GM12878 (cell line): ENCODE data around the gene C2orf68. TPM values are rescaled to one million over a fixed set of nuclear protein-coding genes. Genes with fewer than 3 reads are reported as not detected.
A peak's percentile ranks its signal among the peaks of the same experiment; 100 is the strongest.

Source experiments
- ATAC-seq: fragments of 200-7000 bp; cut with Tn5 transposase; 3 replicates; pipeline ENCODE4 v1.9.1; 2020; ENCODE audit warnings: mild to moderate bottlenecking, moderate library complexity
- BruUV-seq: library from RNA; stranded (reverse); fragments of 400-500 nt; replicated peaks from 2 replicates; lab custom pipeline; 2021; lab: Mats Ljungman, UMichigan
- CTCF ChIA-PET: fragments of 300-600 bp; sonication (Branson Sonifier 250); formaldehyde crosslinking; extraction: SDS; loops from one replicate; lab custom pipeline; 2021; ENCODE audit warnings: inconsistent platforms; lab: Yijun Ruan, JAX
- POLR2A ChIA-PET: fragments of 350-600 bp; formaldehyde crosslinking; extraction: SDS; loops from one replicate; lab custom pipeline; 2021; ENCODE audit warnings: inconsistent platforms; lab: Charles Lee
- RAD21 ChIA-PET: fragments of 300-600 bp; sonication (Branson Sonifier 250); formaldehyde crosslinking; loops from one replicate; lab custom pipeline; 2023; ENCODE audit warnings: antibody characterized with exemption; ENCODE audit not compliant: unreplicated experiment; lab: Charles Lee
- SMC1A ChIA-PET: fragments of 300-600 bp; sonication (Branson Sonifier 250); formaldehyde crosslinking; loops from one replicate; lab custom pipeline; 2023; ENCODE audit not compliant: unreplicated experiment, uncharacterized antibody; lab: Charles Lee
- DNase-seq: peaks from one replicate; pipeline ENCODE4 v3.0.0-alpha.2; 2011; ENCODE audit warnings: low read depth, low spot score
- FAIRE-seq: peaks from 3 replicates; lab custom pipeline; 2011; peaks lifted over from hg19 to GRCh38; lab: Jason Lieb, UNC
- H2AFZ ChIP-seq: 2 replicates; pipeline ENCODE4 v1.6.0; 2011; ENCODE audit warnings: low read depth, low read length, control low read depth; ENCODE audit not compliant: control insufficient read depth
- H3K27ac ChIP-seq: 2 replicates; pipeline ENCODE4 v1.5.1; 2011; ENCODE audit warnings: control low read depth; ENCODE audit not compliant: control insufficient read depth, insufficient read depth
- H3K27me3 ChIP-seq, 2 experiments: replicated peaks in 1 of 2; 2 replicates each; pipeline versions ENCODE4 v1.6.0 to v1.6.1; 2011; ENCODE audit warnings: low read length in 1 of 2; ENCODE audit not compliant: control insufficient read depth in 2 of 2, insufficient read depth in 2 of 2
- H3K36me3 ChIP-seq, 2 experiments: 2 replicates each; pipeline ENCODE4 v1.5.1; 2011; ENCODE audit warnings: low read length in 1 of 2; ENCODE audit not compliant: control insufficient read depth in 2 of 2, insufficient read depth in 2 of 2
- H3K4me1 ChIP-seq: 2 replicates; pipeline ENCODE4 v1.6.1; 2011; ENCODE audit warnings: mild to moderate bottlenecking, low read length, moderate library complexity, mixed read lengths; ENCODE audit not compliant: control insufficient read depth, insufficient read depth
- H3K4me2 ChIP-seq: 2 replicates; pipeline ENCODE4 v1.6.0; 2011; ENCODE audit warnings: control low read depth; ENCODE audit not compliant: control insufficient read depth, insufficient read depth
- H3K4me3 ChIP-seq: fragments of 200-600 bp; sonication (generic); 2 replicates; pipeline ENCODE4 v1.5.1; 2016
- H3K79me2 ChIP-seq: 2 replicates; pipeline ENCODE4 v1.6.0; 2011; ENCODE audit warnings: low read length; ENCODE audit not compliant: control insufficient read depth, insufficient read depth
- H3K9ac ChIP-seq: 2 replicates; pipeline ENCODE4 v1.8.0; 2011; ENCODE audit warnings: low read length, control low read depth, mixed read lengths; ENCODE audit not compliant: control insufficient read depth, insufficient read depth
- H3K9me3 ChIP-seq: replicated peaks from 3 replicates; pipeline ENCODE4 v1.5.1; 2011; ENCODE audit warnings: mild to moderate bottlenecking, low read length; ENCODE audit not compliant: control insufficient read depth, insufficient read depth
- H4K20me1 ChIP-seq: 2 replicates; pipeline ENCODE4 v1.6.0; 2011; ENCODE audit not compliant: control insufficient read depth, insufficient read depth
- CTCF ChIP-seq, 3 experiments: IDR thresholded peaks in 2 of 3; conservative IDR thresholded peaks in 1 of 3; 2 replicates each; pipeline ENCODE4 v1.5.1; 2011; ENCODE audit warnings: low read depth in 3 of 3, low read length in 3 of 3, mild to moderate bottlenecking in 3 of 3, control low read depth in 2 of 3, moderate library complexity in 2 of 3, inconsistent platforms in 1 of 3, mixed read lengths in 1 of 3; ENCODE audit not compliant: control insufficient read depth in 2 of 3, insufficient read depth in 1 of 3; ENCODE audit errors: extremely low read depth in 1 of 3
- POLR2A ChIP-seq: IDR thresholded peaks from 2 replicates; pipeline ENCODE4 v1.6.1; 2011; ENCODE audit warnings: low read depth, mild to moderate bottlenecking, low read length
- POLR2AphosphoS2 ChIP-seq: IDR thresholded peaks from 2 replicates; pipeline ENCODE4 v1.6.1; 2011; ENCODE audit warnings: low read depth, mild to moderate bottlenecking, low read length, improper control_type of control experiment, moderate library complexity
- ZNF274 ChIP-seq: IDR thresholded peaks from one replicate; pipeline ENCODE4 v1.8.0; 2011; ENCODE audit not compliant: insufficient read length, insufficient read depth
- WGBS: methylation state at CpG from one replicate; pipeline ENCODE4 v1.1.6; 2016; ENCODE audit warnings: low lambda C conversion rate; ENCODE audit not compliant: insufficient replicate concordance, insufficient coverage; ENCODE audit errors: missing lambda C conversion rate; 5-methylcytosine and 5-hydroxymethylcytosine counted together
- in situ Hi-C: fragments of 300-500 bp; cut with MboI; formaldehyde crosslinking; loops from 9 replicates; pipeline ENCODE4 v1.14.3; 2018; ENCODE audit warnings: mixed read lengths
- intact Hi-C: fragments of 100-400 bp; cut with micrococcal nuclease; formaldehyde crosslinking; loops from one replicate; pipeline ENCODE4 v1.14.2; 2022; ENCODE audit not compliant: unreplicated experiment
- polyA plus RNA-seq, 11 experiments: library from polyadenylated mRNA; depleted of rRNA in 4 of 11; unstranded in 6 of 11; stranded (reverse) in 5 of 11; fragments of >200 nt; fragmentation: Nextera tagmentation in 4 of 11; fragmentation: Illumina TruSeq in 1 of 11; extraction: Ambion mirVana in 4 of 11; extraction: Trizol in 1 of 11; gene quantifications; 1 replicate in 1 of 11; 2 replicates in 10 of 11; pipeline versions ENCODE4 v1.2.1 to v1.2.3, GENCODE V29; 2011 to 2016; ENCODE audit warnings: inconsistent platforms in 2 of 11, missing spikeins in 2 of 11, low read depth in 1 of 11
- total RNA-seq, 4 experiments: library from RNA; depleted of rRNA in 3 of 4; stranded (reverse); fragments of >200 nt in 3 of 4; fragmentation: Illumina TruSeq in 1 of 4; extraction: Trizol in 1 of 4; gene quantifications; 2 replicates each; pipeline versions ENCODE4 v1.2.1 to v1.2.3, GENCODE V29; 2013 to 2021

The C2orf68 gene
- total and polyA plus RNA-seq, 10 of the 15 experiments (the other 5 are each of a cell fraction or from before 2014, with no cell fraction given), result 12.7 to 56.1 (median 28.4) TPM

- intact Hi-C loops, result no loop called here
Measured at GRCh38 chr2:85600951-85601770, 10.7 kb downstream of the C2orf68 start.

More at GRCh38 chr2:85600951-85601770, 10.7 kb downstream of the C2orf68 start:
- FAIRE-seq (no peak), DNase-seq (no peak), ATAC-seq (no peak)
- peaks cover 0 to 14% of the 10 kb centered on the region in 2 experiments; a peak in 3 of 4 replicates for H3K36me3 ChIP-seq
- H3K4me2 ChIP-seq, result peak overlapping the region; percentile 95; the same call in 1 of the 2 replicates
- peaks cover 5% of the 10 kb centered on the region for H3K4me1 ChIP-seq
- BruUV-seq, result no TSS peak
- H2AFZ ChIP-seq, result no peak overlapping the region
- ChIA-PET POLR2A (interaction anchor here (0.9 to 1.9 kb wide), 2 partner anchors 10 to 104 kb away, joined by 4 to 10 read pairs; partner anchors contain the start of gene C2orf68), CTCF (interaction anchor here (0.6 to 0.7 kb wide), 2 partner anchors 40 to 57 kb away, joined by 3 read pairs; partner anchors contain the start of gene GGCX), RAD21 (interaction anchor here (0.5 kb wide), 1 partner anchor 26 kb away, joined by 3 read pairs; no protein-coding TSS in a partner anchor), SMC1A (interaction anchor here (0.7 kb wide), 1 partner anchor 244 kb away, joined by 3 read pairs; no protein-coding TSS in a partner anchor)
- H3K4me3 ChIP-seq, result no peak overlapping the region; the same call in 1 of the 2 replicates
- TF ChIP-seq CTCF (IDR thresholded peaks at IDR 0.05 in 2 of 3, conservative IDR thresholded peaks at IDR 0.05 in 1 of 3; ENCODE audit: control insufficient read depth in 2 of 3, extremely low read depth in 1 of 3, insufficient read depth in 1 of 3, low read depth in 3 of 3, low read length in 3 of 3) (no peak), POLR2AphosphoS2 (peak; percentile 32), ZNF274 (no peak), POLR2A (0 out of 2 replicates have a peak, but pooled peaks have one; percentile 32)
- in situ Hi-C loops, result no loop called here
- no peak overlapping the region for H3K9ac ChIP-seq
- H3K9me3 ChIP-seq, result no peaks in the 10 kb centered on the region
- H3K27ac ChIP-seq, result no peak overlapping the region
- no peaks in the 10 kb centered on the region for H4K20me1 ChIP-seq
- 67% methylated on average over 6 of the region's 6 CpGs for WGBS
- H3K79me2 ChIP-seq, result peaks cover 13% of the 10 kb centered on the region
- H3K27me3 ChIP-seq, result no peaks in the 10 kb centered on the region
